HS-5 (cell line): Measurements from ENCODE around the gene CHAD.
A peak's percentile ranks its signal among the peaks of the same experiment; 100 is the strongest.
"Not testable (repeated sequence)": the region's sequence is repeated elsewhere in the genome, so short reads cannot be mapped to it uniquely, and the experiment has no call there.

ENCODE experiments used
- DNase-seq: peaks from one replicate; pipeline ENCODE4 v3.0.0-alpha.2; 2012; ENCODE audit warnings: low read depth

The CHAD gene

DNA sequence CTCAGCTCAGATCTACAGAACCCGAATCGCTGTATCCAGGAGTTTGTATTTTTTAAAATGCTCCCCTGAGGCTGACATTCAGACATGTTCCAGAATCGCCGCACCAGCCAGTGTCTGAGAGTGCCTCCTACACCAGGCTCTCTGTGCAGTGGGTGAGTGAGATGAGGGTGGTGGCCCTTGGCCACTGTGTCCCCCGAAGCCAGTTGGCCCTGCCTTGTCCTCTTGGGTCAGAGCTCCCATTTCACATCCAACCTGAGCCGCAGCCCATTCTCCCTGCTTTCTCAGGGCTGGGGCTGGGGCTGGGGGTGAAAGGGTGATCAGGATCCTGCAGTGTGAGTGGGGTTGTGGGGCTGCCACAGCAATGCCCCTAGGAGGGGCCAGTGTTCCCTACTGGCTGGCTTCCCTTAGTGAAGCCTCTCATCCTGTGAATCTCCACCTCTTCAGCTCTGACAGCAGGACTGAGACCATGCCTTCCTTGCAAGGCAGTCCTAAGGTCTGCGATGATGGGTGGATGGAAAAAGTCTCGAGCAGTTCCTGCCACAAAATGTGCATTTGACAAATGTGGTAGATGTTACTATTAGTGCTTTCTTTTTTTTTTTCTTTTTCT lies 26.6 kb upstream of the CHAD start:
- no peak for DNase-seq

DNA sequence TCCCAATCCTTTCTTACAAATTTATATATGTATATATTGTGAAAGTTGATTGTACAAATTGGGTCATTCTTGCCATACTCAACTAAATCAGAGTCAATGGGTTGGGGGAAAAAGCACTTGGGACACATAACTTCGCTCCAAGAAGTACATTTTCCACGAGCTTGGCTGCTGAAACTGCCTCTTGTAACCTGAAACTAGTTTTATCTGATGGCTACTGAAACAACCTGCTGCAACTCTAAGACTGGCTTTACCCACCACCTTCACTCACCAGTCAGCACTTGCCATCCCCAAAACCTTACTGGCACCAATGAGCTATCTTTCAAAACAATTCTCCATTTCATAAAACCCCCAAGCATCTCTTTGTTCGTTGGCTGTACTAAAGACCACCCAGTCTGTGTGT lies 25.1 kb upstream of the CHAD start:
- no peak for DNase-seq

DNA sequence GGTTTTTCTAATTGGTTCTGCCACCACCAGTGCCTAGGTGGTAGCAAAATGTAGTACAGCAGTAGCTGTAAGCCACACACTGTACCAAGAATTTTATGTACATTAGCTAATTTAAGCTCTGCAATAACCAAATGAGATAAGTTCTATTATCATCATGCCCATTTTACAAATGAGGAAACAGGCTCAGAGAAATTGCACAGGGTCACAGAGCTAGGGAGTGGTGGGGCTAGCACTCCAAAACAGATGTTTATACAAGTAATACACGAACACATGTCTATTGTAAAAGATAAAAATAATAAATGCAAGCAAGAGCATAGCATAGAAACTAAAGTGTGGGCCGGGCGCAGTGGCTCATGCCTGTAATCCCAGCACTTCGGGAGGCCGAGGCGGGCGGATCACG lies 23.5 kb upstream of the CHAD start:
- no peak for DNase-seq

DNA sequence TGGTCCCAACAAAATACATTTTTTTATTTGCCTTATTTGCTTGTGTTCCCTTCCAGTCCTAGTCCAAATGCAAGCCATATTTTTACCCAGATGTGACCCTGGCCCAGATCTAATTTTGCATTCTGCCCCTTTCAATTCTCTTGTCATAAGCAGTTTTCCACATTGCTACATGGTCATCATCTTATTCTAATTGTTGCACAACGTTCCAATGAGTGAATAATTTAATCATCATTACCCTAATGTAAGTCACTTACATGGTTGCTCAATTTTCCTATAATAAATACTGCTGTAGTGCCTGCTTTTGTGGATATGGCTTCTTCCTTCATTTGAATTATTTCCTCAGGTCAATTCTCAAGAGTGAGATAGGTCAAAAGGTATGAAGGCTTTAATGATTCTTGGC lies 22.8 kb upstream of the CHAD start:
- DNase-seq = no peak

DNA sequence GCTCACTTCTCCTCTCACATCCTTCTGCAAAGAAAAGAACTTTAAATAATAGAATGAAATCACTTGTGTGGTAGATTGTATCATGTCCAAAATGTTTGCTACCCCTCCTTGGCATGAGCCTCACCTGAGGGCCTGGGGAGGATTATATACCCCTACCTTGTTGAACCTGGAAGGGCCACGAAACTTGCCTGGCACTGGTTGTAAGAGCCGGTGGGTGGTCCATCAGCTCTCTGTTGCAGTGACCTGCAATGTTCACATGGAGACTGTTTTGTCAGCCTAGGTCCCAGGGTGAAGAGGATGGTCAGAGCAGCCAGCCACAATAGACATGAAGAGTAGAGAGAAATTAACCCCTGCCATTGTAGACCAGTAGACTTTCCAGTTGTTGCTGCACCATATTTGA lies 20.2 kb upstream of the CHAD start:
- DNase-seq = no peak

DNA sequence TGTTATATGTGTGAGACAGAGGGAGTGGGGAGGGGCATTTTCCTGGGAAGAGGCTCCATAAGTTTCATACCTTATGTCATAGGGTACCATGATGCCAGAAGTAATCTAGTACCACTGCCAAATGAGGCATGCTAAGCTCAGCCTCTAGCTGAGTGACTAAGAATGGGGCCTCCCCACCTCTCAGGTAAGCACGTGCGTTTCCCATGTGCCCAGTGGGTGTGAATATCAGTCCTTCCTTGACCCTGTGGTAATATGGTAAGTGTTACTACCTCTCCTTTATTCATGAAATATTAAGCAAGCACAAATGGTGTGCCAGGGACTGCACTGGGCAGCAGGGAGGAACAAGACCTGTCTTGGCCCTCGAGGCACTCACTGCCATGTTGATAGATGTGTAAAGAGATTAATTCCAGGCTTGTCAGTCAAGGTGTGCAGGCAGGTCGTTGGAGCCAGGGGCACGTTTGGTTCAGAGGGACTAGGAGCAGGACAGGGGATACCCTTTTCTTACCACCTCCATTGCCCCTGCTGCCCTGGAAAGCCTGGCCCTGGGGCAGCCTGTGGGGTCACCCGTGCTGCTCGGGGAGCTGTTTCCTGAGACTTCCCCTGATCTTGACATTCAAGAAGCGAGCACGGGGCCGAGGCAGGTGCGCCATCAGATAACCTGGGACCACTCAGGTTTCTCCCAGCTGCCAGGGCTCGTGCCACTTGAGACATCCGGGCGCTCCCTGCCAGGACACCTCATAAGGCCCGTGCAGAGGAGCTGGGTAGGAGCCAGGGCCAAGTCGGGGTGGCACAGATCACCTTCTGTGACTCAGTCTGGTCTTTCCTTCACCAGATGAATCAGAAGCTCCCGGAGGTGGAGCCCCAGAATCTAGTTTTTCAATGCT lies 18.8 kb upstream of the CHAD start:
- no peak for DNase-seq

DNA sequence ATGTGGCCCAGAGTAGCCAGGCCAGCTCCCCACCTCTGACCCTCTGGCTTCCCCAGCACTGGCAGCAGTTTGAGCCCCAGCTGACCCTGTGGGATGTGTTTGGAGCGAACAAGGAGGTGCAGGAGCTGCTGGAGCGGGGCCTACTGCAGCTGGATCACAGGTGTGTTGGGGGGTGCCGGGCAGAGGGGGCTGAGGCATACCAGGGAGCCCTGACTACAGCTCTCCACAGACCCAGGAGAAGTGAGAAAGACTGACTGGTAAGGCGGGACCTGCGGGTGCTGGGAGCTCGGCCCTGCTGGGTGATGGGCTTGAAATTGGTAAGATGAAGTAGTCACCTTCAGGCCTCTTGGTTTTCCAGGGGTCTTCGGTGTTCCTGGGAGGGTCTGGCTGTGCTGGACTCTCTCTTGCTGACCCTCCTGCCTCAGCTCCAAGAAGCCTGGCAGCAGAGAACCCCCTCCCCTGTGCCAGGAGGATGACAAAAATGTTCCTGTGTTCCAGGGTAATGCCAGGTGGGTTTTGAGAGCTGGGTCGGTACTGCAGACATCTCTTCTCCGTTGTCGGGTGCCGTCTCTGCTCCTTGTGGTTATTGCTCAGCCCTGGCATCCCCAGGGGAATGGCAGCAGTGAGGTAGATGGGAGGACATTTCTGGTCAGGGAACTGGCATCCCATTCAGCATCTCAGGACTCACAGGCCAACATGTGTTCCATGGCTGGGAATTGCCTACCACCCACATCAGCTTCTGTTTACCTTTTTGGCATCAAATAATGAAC lies 15.9 kb upstream of the CHAD start:
- DNase-seq = no peak

DNA sequence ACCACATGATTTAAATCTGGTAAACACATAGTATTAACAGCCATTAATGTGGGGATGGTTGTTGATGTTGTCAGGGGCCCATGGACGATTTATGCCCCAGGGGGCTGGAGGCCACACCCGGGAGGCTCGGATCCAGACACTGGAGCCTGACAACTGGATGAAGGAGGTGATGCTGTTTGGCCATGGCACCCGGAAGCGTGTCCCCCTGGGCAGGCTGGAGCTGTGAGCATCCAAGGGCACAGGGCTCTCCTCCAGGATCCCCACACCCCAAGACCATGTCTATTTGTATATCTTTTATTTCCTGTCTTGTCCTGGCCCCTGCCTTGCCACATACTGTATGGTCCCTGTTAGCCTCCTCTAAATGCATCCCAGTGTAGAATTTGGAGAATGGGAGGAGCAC lies 14.6 kb upstream of the CHAD start:
- no peak for DNase-seq

DNA sequence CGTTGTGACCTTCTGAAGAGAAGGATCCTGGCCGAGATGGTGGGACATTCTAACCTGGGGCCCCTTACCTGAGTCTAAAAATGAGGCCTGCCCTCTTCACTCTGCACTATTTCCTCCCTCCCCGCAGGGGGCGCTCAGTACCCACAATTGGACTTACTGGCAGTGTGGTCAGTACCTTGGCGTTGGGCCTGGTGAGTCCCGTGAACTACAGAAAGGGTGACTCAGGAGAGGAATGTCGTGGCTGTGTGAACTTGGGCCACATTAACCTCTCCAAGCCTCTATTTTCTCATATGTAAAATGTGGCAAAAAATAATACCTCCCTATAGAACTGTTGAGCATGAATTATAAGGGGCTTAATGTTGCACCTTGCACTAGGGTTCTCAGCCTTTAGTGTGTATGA lies 13.8 kb upstream of the CHAD start:
- DNase-seq = peak; percentile 89

DNA sequence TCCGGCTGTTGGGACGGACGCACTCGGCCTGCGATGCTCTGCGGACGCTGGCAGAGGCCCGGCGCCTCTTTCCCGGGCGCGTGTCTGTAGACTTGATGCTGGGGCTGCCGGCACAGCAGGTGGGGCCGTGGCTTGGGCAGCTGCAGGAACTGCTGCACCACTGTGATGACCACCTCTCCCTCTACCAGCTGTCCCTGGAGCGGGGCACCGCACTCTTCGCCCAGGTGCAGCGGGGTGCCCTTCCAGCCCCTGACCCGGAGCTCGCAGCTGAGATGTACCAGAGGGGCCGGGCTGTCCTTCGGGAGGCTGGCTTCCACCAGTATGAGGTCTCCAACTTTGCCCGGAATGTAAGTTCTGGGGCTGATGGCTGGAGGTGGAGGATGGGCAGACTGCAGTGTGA lies 13.4 kb upstream of the CHAD start:
- no peak for DNase-seq

DNA sequence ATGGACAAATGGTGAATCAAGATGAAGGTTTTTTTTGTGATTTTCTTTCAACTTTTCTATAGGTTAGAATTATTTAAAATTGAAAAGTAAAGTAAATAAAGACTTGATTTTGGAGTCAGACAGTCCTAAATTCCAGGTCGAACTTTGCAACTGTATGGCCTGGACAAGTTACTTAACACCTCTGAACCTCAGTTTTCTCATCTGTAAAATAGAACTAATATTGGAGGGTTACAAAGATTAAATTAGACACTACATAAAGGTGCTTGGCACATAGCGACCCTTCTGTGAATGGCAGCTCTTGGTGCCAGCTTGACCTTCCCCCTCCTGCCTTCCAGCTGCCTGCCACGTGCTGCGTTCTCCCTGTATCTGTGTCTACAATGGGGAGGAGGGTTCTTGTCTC lies 13.0 kb upstream of the CHAD start:
- no peak for DNase-seq

DNA sequence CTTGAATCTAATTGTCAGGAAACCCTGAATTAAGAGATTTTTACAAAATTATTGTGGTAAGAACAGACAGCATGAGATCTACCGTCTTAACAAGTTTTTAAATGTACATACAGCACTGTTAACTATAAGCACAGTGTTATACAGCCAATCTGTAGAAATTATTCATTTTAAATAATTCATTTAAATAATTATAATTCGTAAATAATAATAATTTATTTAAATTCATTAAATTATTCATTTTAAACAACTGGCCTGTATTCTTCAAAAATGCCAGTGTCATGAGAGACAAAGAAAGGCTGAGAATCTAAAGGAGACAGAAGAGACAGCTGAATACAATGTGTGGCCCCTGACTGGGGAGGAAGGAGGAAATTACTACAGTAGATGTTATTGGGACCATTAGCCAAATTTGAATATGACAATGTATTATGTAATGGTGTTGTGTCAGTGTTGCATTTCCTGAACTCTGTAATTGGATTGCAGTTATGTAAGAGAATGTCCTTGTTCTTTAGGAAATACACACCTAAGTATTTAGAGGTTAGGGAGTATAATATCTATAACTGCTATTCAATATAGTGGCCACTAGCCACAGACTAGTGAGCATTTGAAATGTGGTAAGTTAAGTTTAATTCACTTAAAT lies 12.3 kb upstream of the CHAD start:
- DNase-seq = no peak

DNA sequence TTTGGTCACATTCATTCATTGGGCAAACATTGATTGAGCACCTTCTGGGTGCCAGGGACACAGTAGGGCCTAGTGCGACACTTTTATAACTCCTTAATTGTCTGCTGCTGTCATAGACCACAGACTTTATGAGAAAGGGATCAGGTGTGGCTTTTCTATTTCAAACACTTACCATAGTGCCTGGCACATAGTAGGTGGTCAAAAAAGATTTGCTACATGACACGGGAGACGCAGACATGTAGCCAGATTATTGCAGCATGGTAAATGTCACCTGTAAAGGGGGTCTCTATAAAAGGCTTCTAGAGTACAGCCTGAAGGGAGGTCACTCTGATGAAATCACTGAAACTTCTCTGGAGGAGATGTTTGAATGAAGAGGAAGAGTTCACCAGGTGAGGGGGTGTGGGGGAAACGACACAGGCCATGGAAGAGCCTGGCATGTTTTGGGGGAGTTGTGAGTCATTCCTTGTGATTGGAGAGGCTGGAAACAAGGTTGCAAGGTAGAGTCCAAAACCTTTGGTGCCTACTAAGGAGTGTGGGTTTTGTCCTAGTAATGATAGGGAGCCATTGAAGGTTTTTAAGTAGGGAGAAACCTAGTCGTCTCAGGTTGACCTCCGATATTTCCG lies 11.6 kb upstream of the CHAD start:
- DNase-seq = no peak

DNA sequence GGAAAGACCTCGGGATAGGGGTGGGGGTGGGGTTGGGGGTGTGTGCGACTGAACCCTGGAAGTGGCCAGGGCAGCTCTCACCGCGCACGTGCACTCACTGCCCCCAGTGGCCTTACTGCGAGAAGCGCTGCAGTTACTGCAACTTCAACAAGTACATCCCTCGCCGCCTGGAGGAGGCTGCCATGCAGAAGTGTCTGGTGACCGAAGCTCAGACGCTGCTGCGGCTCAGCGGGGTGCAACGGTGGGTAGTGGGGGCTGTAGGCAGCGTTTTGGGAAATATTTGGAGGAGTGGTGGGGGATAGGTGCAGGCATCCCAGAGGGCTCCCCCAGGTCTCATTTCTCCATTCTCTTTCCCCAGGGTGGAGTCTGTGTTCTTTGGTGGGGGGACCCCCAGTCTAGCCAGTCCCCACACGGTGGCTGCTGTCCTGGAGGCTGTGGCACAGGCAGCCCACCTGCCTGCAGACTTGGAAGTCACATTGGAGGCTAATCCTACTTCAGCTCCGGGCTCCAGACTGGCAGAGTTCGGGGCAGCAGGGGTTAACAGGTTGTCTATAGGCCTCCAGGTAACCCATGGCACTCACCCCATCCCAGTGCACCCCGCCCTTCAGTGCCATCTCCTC lies 11.0 kb upstream of the CHAD start:
- peak; percentile 31 for DNase-seq

DNA sequence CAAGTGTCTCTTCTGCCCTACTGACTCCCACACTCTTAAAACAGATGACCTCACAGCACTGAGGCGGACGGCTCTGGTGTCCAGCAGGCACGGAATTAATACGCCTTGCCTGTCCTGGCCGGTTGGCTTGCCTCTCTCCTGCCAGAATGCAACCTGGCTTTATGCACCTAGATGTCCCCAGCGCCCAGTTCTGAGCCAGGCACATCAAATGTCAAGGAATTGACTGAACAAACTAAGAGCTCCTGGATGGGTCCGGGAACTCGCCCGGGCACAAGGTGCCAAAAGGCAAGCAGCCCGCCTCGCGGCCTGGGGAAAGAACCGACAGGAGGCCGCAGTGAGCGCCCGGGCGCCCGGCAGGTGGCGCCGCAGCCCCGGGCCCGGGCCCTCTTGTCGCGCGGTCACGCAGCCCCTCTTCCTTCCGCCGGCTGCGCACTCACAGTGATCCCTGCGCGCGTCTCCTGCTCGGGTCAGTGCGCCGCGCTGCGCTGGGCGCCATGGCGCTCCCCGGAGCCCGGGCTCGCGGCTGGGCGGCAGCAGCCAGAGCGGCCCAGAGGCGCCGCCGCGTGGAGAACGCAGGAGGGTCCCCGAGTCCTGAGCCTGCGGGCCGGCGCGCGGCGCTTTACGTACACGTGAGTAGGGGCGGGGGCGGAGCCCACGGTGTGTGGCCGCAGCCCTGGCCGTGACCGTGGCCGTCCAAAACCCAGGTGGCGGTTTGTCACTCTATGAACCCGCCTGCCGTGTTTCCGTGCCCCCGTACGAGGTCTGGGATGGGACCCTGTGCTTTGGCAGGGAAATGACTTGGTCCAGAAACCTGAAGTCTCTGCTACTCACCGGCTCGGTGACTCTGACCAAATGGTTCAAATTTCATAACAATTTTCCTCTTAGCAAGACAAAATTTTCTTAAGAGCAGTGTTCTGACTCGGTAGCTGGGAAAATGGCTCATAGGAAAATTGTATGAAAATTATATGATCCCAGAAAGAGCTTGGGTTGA lies 10.0 kb upstream of the CHAD start, which contains the start of gene RSAD1:
Gene RSAD1, plus strand, starts transcription at position 470 of the 991 bp plus-strand sequence. Its CDS starts 25 bp downstream, at position 495.
- peak; percentile 39 for DNase-seq

DNA sequence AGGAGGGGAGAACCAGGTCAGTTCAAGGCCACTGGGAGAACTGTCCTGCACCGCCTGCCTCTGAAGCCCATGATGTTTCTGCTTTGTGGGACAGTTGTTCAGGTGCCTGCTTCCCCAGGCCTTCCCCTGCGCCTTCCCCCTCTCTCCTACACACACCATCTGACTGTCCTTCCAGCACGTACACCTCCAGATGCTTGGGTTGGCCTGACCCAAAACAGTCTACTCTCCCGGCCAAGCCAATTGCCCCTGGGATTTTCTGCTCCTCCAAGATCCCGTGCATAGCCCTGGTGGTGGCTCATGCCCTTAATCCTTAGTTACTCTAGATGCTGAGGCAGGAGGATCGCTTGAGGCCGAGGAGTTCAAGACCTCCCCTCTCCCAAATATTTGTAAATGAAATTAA lies 9.3 kb upstream of the CHAD start:
- no peak for DNase-seq

DNA sequence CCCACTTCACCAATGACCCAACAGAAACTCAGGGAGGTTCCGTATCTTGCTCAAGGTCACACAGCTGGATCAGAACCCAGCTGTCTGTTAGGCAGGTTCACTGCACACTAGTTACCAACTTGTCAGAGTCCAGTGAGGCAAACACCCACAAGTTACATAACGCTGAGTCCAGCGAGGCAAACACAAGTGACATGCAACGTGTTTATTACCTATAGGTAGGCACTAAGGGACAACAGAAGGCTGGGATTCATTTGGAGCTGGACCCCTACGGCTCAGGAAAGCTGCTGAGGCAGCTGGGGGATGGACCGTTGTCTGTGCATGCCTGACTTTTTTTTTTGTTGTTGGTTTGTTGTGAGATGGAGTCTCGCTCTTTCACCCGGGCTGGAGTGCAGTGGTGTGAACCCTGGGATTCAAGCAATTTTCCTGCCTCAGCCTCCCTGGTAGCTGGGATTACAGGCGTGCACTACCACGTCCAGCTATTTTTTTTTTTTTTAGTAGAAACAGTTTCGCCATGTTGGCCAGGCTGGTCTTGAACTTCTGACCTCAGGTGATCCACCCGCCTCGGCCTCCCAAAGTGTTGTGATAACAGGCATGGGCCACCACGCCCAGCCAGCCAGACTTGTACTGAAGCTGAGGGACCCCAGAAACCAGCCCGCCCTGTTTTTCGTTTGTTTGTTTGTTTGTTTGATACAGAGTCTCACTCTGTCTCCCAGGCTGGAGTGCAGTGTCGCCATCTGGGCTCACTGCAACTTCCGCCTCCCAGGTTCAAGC lies 8.1 kb upstream of the CHAD start:
- no peak for DNase-seq

DNA sequence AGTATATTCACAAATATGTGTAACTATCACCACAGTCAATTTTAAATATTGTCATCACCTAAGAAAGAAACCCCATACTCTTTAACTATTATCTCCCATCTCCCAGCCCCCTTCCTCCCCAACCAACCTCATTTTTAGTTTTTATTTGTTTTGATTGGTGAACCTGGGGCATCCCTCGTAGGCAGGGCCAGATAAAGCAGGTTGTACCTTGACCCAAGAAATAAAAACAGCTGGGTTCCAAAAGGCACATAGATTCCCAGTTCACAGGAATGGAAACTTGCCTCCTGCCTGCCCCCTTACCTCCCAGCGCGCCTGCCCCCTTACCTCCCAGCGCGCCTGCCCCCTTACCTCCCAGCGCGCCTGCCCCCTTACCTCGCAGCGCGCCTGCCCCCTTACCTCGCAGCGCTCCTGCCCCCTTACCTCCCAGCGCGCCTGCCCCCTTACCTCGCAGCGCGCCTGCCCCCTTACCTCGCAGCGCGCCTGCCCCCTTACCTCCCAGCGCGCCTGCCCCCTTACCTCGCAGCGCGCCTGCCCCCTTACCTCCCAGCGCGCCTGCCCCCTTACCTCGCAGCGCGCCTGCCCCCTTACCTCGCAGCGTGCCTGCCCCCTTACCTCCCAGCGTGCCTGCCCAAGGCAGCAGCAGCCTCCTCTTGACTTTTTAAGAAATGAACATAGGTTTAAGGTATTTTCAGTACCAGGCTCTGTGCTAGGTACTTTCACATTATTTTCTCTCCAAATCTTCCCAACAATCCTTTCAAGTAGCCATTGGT lies 7.3 kb upstream of the CHAD start:
- DNase-seq = not testable (repeated sequence)

DNA sequence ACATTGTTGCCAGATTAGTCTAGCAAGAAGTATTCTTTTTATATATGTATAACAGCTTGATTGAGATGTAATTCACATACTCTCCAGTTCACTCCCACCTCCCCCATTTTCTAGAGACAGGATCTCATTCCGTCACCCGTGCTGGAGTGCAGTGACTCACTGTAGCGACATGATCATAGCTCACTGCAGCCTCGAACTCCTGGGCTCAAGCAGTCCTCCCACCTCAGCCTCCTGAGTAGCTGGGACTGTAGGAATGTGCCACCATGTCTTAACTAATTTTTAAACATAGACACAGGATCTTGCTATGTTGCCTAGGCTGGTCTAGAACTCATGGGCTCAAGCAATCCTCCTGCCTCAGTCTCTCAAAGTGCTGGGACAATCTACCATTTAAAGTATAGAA lies 6.7 kb upstream of the CHAD start:
- no peak for DNase-seq
